Panc1 (cell line): ENCODE measurements around the gene EEF1AKMT3.

Source experiments
- POLR2AphosphoS5 ChIP-seq: IDR thresholded peaks from 2 replicates; pipeline ENCODE4 v1.6.1; 2012; ENCODE audit warnings: mild to moderate bottlenecking, low read depth, low read length, moderate library complexity
- SIN3A ChIP-seq: IDR thresholded peaks from 2 replicates; pipeline ENCODE4 v1.6.1; 2012; ENCODE audit warnings: low read depth, mild to moderate bottlenecking, low read length, moderate library complexity, borderline replicate concordance; ENCODE audit not compliant: insufficient read depth
- TF ChIP-seq, protein P1 (sequence below): fragments of 450-650 bp; IDR thresholded peaks from 2 replicates; pipeline ENCODE4 v1.5.1; 2017; ENCODE audit warnings: mild to moderate bottlenecking
- TF ChIP-seq, protein P2 (sequence below), 2 experiments: IDR thresholded peaks; 2 replicates each; pipeline ENCODE4 v1.6.1; 2011 to 2012; ENCODE audit warnings: low read depth in 2 of 2, control low read depth in 1 of 2, low read length in 1 of 2, mild to moderate bottlenecking in 1 of 2, moderate library complexity in 1 of 2; ENCODE audit not compliant: insufficient read depth in 1 of 2

DNA sequence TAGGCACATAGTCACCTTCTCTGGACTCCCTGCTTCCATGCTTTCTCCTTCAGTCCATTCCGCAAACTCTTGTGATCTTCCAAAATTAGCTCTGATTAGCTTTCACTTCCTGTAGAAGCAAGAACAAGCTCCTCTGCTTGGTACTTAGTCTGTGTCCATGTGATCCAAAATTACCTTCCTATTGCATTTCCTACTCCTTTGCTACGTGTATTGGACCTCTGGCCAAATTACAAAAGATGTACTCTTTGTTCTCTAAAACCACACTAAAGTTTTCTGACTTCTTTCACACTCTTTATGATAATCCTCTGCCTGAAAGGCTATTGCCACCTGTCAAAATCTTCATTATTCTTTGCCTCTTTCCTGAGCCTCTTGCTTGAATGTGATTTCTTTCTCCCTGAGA lies 9.4 kb downstream of the EEF1AKMT3 start:
- TF ChIP-seq, protein P1, sequence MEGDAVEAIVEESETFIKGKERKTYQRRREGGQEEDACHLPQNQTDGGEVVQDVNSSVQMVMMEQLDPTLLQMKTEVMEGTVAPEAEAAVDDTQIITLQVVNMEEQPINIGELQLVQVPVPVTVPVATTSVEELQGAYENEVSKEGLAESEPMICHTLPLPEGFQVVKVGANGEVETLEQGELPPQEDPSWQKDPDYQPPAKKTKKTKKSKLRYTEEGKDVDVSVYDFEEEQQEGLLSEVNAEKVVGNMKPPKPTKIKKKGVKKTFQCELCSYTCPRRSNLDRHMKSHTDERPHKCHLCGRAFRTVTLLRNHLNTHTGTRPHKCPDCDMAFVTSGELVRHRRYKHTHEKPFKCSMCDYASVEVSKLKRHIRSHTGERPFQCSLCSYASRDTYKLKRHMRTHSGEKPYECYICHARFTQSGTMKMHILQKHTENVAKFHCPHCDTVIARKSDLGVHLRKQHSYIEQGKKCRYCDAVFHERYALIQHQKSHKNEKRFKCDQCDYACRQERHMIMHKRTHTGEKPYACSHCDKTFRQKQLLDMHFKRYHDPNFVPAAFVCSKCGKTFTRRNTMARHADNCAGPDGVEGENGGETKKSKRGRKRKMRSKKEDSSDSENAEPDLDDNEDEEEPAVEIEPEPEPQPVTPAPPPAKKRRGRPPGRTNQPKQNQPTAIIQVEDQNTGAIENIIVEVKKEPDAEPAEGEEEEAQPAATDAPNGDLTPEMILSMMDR, result no peak
- TF ChIP-seq SIN3A (no peak), POLR2AphosphoS5 (no peak)
- TF ChIP-seq, protein P2, sequence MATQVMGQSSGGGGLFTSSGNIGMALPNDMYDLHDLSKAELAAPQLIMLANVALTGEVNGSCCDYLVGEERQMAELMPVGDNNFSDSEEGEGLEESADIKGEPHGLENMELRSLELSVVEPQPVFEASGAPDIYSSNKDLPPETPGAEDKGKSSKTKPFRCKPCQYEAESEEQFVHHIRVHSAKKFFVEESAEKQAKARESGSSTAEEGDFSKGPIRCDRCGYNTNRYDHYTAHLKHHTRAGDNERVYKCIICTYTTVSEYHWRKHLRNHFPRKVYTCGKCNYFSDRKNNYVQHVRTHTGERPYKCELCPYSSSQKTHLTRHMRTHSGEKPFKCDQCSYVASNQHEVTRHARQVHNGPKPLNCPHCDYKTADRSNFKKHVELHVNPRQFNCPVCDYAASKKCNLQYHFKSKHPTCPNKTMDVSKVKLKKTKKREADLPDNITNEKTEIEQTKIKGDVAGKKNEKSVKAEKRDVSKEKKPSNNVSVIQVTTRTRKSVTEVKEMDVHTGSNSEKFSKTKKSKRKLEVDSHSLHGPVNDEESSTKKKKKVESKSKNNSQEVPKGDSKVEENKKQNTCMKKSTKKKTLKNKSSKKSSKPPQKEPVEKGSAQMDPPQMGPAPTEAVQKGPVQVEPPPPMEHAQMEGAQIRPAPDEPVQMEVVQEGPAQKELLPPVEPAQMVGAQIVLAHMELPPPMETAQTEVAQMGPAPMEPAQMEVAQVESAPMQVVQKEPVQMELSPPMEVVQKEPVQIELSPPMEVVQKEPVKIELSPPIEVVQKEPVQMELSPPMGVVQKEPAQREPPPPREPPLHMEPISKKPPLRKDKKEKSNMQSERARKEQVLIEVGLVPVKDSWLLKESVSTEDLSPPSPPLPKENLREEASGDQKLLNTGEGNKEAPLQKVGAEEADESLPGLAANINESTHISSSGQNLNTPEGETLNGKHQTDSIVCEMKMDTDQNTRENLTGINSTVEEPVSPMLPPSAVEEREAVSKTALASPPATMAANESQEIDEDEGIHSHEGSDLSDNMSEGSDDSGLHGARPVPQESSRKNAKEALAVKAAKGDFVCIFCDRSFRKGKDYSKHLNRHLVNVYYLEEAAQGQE (IDR thresholded peaks at IDR 0.05; ENCODE audit: insufficient read depth in 1 of 2, low read depth in 2 of 2, low read length in 1 of 2), result no peak
